Gastrocnemius medialis (tissue), 4 donors: ENCODE results near the gene AKTIP. TPM values are rescaled to one million over a fixed set of nuclear protein-coding genes. Genes with fewer than 3 reads are reported as not detected.
"Not testable (repeated sequence)": the region's sequence is repeated elsewhere in the genome, so short reads cannot be mapped to it uniquely, and the experiment has no call there.

Experiments used
- ATAC-seq, 2 donors: fragments of 150-250 bp; one replicate each; pipeline ENCODE4 v1.9.1; 2016
- DNase-seq, 2 donors: peaks; one replicate each; pipeline ENCODE4 v3.0.0-alpha.2; 2019
- H3K27ac ChIP-seq, 4 donors: fragments of 200-600 bp; sonication (generic); 1 replicate in 1 of 4; 2 replicates in 3 of 4; pipeline ENCODE4 v1.5.1; 2016 to 2018; ENCODE audit warnings: mild to moderate bottlenecking in 2 of 4, moderate library complexity in 1 of 4
- H3K27me3 ChIP-seq, 3 donors: fragments of 200-600 bp; sonication (generic) in 2 of 3; 1 replicate in 1 of 3; 2 replicates in 2 of 3; pipeline versions ENCODE4 v1.5.1 to v1.6.0; 2016 to 2019; ENCODE audit warnings: mild to moderate bottlenecking in 1 of 3, moderate library complexity in 1 of 3
- H3K36me3 ChIP-seq, 2 donors: fragments of 200-600 bp; sonication (generic) in 1 of 2; one replicate each; pipeline ENCODE4 v1.5.1; 2017 to 2018
- H3K4me1 ChIP-seq, 2 donors: fragments of 200-600 bp; sonication (generic) in 1 of 2; one replicate each; pipeline ENCODE4 v1.5.1; 2016 to 2017; ENCODE audit warnings: mild to moderate bottlenecking in 2 of 2
- H3K4me3 ChIP-seq, 4 donors: fragments of 200-600 bp; sonication (generic) in 3 of 4; 1 replicate in 1 of 4; 2 replicates in 3 of 4; pipeline ENCODE4 v1.5.1; 2016 to 2019; ENCODE audit warnings: mild to moderate bottlenecking in 2 of 4
- H3K9me3 ChIP-seq, 3 donors: fragments of 200-600 bp; sonication (generic) in 2 of 3; 1 replicate in 1 of 3; 2 replicates in 2 of 3; pipeline ENCODE4 v1.5.1; 2016 to 2019
- POLR2A ChIP-seq, 2 donors: fragments of 450-650 bp; IDR thresholded peaks; one replicate each; pipeline ENCODE4 v1.6.1; 2017; ENCODE audit warnings: antibody characterized with exemption in 2 of 2, mild to moderate bottlenecking in 2 of 2, moderate library complexity in 2 of 2
- in situ Hi-C, 4 donors: fragments of 200-750 bp; cut with MboI; loops; one replicate each; pipeline versions ENCODE4 v1.15.0 to v1.8.0; 2017; ENCODE audit warnings: low sequenced_read_pairs in 4 of 4
- intact Hi-C: fragments of 100-400 bp; cut with DNase I; formaldehyde crosslinking; loops from one replicate; pipeline ENCODE4 v1.15.1; 2023; ENCODE audit warnings: low total_unique reads
- total RNA-seq, 4 donors: library from RNA; depleted of rRNA; stranded (reverse); fragments of >200 nt; gene quantifications; one replicate each; pipeline versions ENCODE4 v1.1.0 to v1.2.3, GENCODE V29; 2016
- TF ChIP-seq, protein P1 (sequence below), 5 experiments: fragments of 450-650 bp in 3 of 5; fragments of 200-600 bp in 2 of 5; sonication (generic) in 2 of 5; IDR thresholded peaks in 4 of 5; conservative IDR thresholded peaks in 1 of 5; 1 replicate in 4 of 5; 2 replicates in 1 of 5; pipeline ENCODE4 v1.5.1; 2016 to 2019; ENCODE audit warnings: antibody characterized with exemption in 5 of 5, mild to moderate bottlenecking in 3 of 5, moderate library complexity in 3 of 5

Gene AKTIP
- total RNA-seq, 4 donors from 2014 or later, result 86.2 to 102 (median 94.1) TPM

DNA sequence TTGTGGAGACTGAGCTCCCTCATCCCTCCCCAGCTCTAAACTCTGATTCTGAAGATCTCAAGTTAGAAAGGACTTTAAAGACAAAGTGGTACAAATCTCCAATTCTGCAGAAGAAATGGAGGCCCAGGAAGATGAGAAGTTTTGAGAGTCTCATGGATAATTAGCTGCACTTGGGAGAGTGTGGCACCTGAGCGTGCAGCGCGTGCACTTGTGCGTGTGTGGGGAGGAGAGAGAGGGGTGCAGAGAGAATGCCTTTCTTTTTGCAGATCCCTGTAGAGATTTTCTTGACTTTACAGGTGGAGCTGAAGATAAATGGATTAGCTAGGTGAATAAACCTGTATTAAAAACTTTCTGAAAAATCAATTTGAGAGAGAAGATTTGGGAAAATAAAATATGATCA is 14.8 kb upstream of the AKTIP start:
- Histone ChIP-seq H3K27ac (peak overlapping the region; percentile 71 to 78 (median 74)), H3K36me3 (no peaks in the 10 kb centered on the region), H3K27me3 (no peaks in the 10 kb centered on the region), H3K4me1 (peaks cover 0 to 13% of the 10 kb centered on the region in 2 donors), H3K9me3 (no peaks in the 10 kb centered on the region), H3K4me3 (no peak overlapping the region)
- TF ChIP-seq, protein P1, sequence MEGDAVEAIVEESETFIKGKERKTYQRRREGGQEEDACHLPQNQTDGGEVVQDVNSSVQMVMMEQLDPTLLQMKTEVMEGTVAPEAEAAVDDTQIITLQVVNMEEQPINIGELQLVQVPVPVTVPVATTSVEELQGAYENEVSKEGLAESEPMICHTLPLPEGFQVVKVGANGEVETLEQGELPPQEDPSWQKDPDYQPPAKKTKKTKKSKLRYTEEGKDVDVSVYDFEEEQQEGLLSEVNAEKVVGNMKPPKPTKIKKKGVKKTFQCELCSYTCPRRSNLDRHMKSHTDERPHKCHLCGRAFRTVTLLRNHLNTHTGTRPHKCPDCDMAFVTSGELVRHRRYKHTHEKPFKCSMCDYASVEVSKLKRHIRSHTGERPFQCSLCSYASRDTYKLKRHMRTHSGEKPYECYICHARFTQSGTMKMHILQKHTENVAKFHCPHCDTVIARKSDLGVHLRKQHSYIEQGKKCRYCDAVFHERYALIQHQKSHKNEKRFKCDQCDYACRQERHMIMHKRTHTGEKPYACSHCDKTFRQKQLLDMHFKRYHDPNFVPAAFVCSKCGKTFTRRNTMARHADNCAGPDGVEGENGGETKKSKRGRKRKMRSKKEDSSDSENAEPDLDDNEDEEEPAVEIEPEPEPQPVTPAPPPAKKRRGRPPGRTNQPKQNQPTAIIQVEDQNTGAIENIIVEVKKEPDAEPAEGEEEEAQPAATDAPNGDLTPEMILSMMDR (IDR thresholded peaks at IDR 0.05 in 4 of 5, conservative IDR thresholded peaks at IDR 0.05 in 1 of 5), result no peak
- TF ChIP-seq POLR2A (IDR thresholded peaks at IDR 0.05), result no peak
- no peak for ATAC-seq
- DNase-seq, result no peak
- intact Hi-C loops (no loop called here), in situ Hi-C loops (no loop called here)

DNA sequence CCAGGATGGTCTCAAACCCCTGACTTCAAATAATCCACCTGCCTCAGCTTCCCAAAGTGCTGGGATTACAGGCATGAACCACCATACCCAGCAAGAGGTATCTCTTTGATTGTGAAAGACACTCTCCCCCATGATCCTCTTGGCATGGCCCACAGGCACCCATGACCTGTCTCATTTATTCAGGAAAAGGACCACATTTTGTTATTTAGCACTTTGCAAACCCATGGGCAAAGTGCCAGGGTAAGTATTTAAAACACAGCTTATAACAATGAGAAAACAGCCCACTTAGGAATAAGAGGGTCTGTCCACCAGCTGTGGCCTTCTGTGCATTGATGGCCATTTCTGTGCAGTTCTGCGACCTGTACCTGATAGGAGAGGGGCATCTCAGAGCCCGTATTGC is 12.8 kb upstream of the AKTIP start:
- TF ChIP-seq POLR2A (IDR thresholded peaks at IDR 0.05), result no peak
- TF ChIP-seq, protein P1 (IDR thresholded peaks at IDR 0.05 in 4 of 5, conservative IDR thresholded peaks at IDR 0.05 in 1 of 5), result no peak
- intact Hi-C loops (no loop called here), in situ Hi-C loops (no loop called here)
- no peak for ATAC-seq
- Histone ChIP-seq H3K27me3 (no peaks in the 10 kb centered on the region), H3K36me3 (no peaks in the 10 kb centered on the region), H3K9me3 (no peaks in the 10 kb centered on the region), H3K4me1 (peaks cover 0 to 13% of the 10 kb centered on the region in 2 donors), H3K4me3 (no peak overlapping the region), H3K27ac (peak overlapping the region in 3 of 4 donors; percentile 71 to 78 (median 76))
- DNase-seq, result no peak

DNA sequence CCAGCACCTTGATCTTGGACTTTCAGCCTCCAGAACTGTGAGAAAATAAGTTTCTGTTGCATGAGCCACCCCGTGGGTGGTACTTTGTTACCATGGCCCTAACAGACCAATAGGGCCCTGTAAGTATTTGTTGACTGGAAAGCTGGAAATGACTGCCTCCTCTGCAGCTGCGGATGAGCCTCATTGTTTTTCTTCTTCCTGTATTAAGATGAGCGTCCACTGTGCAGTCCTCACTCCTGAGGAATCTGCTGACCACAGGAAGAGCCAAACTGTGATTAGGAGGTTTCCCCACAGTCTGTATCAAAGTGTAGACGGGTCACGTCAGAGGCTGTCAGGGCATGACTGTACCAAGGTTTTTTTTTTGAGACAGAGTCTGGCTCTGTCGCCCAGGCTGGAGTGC is 12.2 kb upstream of the AKTIP start:
- no peaks in the 10 kb centered on the region for H3K36me3 ChIP-seq
- peak; percentile 45 to 46 for ATAC-seq
- no peaks in the 10 kb centered on the region for H3K9me3 ChIP-seq
- peaks cover 1 to 13% of the 10 kb centered on the region in 2 donors for H3K4me1 ChIP-seq
- peak overlapping the region; percentile 57 to 78 (median 74) for H3K27ac ChIP-seq
- no peak for DNase-seq
- no peaks in the 10 kb centered on the region for H3K27me3 ChIP-seq
- H3K4me3 ChIP-seq, result no peak overlapping the region
- in situ Hi-C loops (no loop called here), intact Hi-C loops (no loop called here)
- no peak for TF ChIP-seq POLR2A (IDR thresholded peaks at IDR 0.05)
- TF ChIP-seq, protein P1 (IDR thresholded peaks at IDR 0.05 in 4 of 5, conservative IDR thresholded peaks at IDR 0.05 in 1 of 5), result no peak

DNA sequence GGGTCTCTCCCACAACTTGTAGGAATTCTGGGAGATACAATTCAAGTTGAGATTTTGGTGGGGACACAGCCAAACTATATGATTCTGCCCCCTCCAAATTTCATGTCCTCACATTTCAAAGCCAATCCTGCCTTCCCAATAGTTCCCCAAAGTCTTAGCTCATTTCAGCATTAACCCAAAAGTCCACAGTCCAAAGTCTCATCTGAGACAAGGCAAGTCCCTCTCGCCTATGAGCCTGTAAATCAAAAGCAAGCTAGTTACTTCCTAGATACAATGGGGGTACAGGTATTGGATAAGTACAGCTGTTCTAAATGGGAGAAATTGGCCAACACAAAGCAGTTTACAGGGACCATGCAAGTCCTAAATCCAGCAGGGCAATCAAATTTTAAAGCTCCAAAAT is 9.8 kb upstream of the AKTIP start:
- ATAC-seq, H3K4me3 ChIP-seq, intact Hi-C loops, H3K9me3 ChIP-seq, in situ Hi-C loops, H3K27me3 ChIP-seq, H3K4me1 ChIP-seq, DNase-seq, H3K36me3 ChIP-seq, H3K27ac ChIP-seq: not testable (repeated sequence)

DNA sequence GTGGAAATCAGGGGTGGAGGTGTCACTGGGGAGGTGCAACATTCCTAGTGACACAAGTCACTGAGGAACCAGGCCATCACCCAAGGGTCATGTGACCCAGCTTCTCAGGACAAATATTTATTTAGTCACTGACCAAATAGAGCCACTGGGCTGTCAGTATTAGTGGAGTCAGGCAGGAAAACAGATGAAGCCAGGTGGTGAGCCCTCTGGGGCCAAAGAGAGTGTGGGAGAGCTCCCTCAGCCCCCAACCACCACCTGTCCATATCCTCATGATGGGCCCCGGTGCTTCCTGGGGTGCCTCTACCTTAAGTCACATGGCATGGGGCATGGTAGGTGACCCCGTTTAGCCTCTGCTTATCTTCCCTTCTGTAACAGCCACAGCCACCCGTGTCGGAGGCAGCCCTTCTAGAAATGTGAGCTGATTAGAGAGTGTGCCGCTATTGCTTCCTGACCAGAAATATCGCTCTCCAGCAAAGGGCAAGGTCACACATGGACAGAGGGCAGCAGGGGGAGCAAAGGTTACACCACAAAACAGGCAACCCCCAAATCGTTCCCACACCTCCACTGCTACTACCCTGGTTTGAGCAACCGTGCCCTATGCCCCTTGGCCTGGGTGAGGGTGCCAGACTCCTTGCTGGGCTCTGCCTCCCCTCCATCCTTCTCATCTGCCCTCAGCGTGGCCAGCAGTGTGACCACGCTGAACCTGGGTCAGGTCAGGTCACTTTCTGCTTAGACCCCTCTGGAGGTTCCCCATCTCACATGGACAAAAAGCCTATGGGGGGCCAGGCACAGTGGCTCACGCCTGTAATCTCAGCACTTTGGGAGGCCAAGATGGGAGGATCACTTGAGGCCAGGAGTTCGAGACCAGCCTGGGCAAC is 8.6 kb upstream of the AKTIP start:
- Histone ChIP-seq H3K27me3 (no peaks in the 10 kb centered on the region), H3K27ac (peak overlapping the region; percentile 64 to 66 (median 64)), H3K4me1 (peaks cover 3 to 4% of the 10 kb centered on the region in 2 donors), H3K36me3 (no peaks in the 10 kb centered on the region), H3K4me3 (no peak overlapping the region), H3K9me3 (no peaks in the 10 kb centered on the region)
- no peak for DNase-seq
- TF ChIP-seq, protein P1 (IDR thresholded peaks at IDR 0.05 in 4 of 5, conservative IDR thresholded peaks at IDR 0.05 in 1 of 5), result no peak
- no peak for TF ChIP-seq POLR2A (IDR thresholded peaks at IDR 0.05)
- in situ Hi-C loops (no loop called here), intact Hi-C loops (loop anchor here (2.0 kb wide), 1 partner anchor 77 kb away; the partner anchor contains the start of gene RBL2)
- ATAC-seq, result no peak
